CD4-positive, alpha-beta T cell treated with Interleukin-17A for 4 hours (primary cell): ENCODE results near the gene DNAJC7.
"Not testable (repeated sequence)": the region's sequence is repeated elsewhere in the genome, so short reads cannot be mapped to it uniquely, and the experiment has no call there.

Source experiments
- DNase-seq: peaks from one replicate; pipeline ENCODE4 v3.0.0-alpha.2; 2020; ENCODE audit warnings: mixed read lengths

Gene DNAJC7

GRCh38 chr17:42010898-42011516 is 6.2 kb downstream of the DNAJC7 start:
- no peak for DNase-seq

- not testable (repeated sequence) for DNase-seq
Measured at GRCh38 chr17:42010266-42010680, 7.0 kb downstream of the DNAJC7 start.

GRCh38 chr17:42009170-42009569 is 8.1 kb downstream of the DNAJC7 start:
- DNase-seq, result no peak

- no peak for DNase-seq
Measured at GRCh38 chr17:42005166-42005565, 12.1 kb downstream of the DNAJC7 start.

GRCh38 chr17:42002792-42003301 is 14.4 kb downstream of the DNAJC7 start:
- no peak for DNase-seq

- DNase-seq, result no peak
Measured at GRCh38 chr17:42002175-42002791, 15.0 kb downstream of the DNAJC7 start.

GRCh38 chr17:42001729-42002128 is 15.5 kb downstream of the DNAJC7 start:
- no peak for DNase-seq

- DNase-seq, result no peak
Measured at GRCh38 chr17:42000413-42001133, 16.7 kb downstream of the DNAJC7 start.

- DNase-seq, result no peak
Measured at GRCh38 chr17:41998497-41998896, 18.7 kb downstream of the DNAJC7 start.

- DNase-seq, result no peak
Measured at GRCh38 chr17:41996855-41997164, 20.4 kb downstream of the DNAJC7 start.

GRCh38 chr17:41992576-41992975 is 24.7 kb downstream of the DNAJC7 start:
- no peak for DNase-seq

- no peak for DNase-seq
Measured at GRCh38 chr17:41989702-41990419, 27.4 kb downstream of the DNAJC7 start.

- DNase-seq, result no peak
Measured at GRCh38 chr17:41988418-41988817, 28.8 kb downstream of the DNAJC7 start.

GRCh38 chr17:41987642-41988041 is 29.6 kb downstream of the DNAJC7 start:
- no peak for DNase-seq

GRCh38 chr17:41986634-41987033 is 30.6 kb downstream of the DNAJC7 start:
- no peak for DNase-seq

- no peak for DNase-seq
Measured at GRCh38 chr17:41985919-41986318, 31.3 kb downstream of the DNAJC7 start.

GRCh38 chr17:41984454-41984853 is 32.8 kb downstream of the DNAJC7 start:
- no peak for DNase-seq

GRCh38 chr17:41982026-41982760 is 35.0 kb downstream of the DNAJC7 start:
- no peak for DNase-seq

- no peak for DNase-seq
Measured at GRCh38 chr17:41977991-41978390, 39.2 kb downstream of the DNAJC7 start.

GRCh38 chr17:41976142-41976768 is 41.0 kb downstream of the DNAJC7 start:
- DNase-seq, result no peak

- no peak for DNase-seq
Measured at GRCh38 chr17:41975099-41976083, 41.8 kb downstream of the DNAJC7 start.
